Keratinocyte (primary cell): Measurements from ENCODE around the gene CCL8. TPM values are rescaled to one million over a fixed set of nuclear protein-coding genes. Genes with fewer than 3 reads are reported as not detected.

ENCODE experiments used
- DNase-seq: peaks from one replicate; pipeline ENCODE4 v3.0.0-alpha.2; 2011; ENCODE audit warnings: low read depth, missing footprints, low spot score
- FAIRE-seq: peaks from 2 replicates; lab custom pipeline; 2011; peaks lifted over from hg19 to GRCh38; lab: Jason Lieb, UNC
- H2AFZ ChIP-seq: 2 replicates; pipeline ENCODE4 v1.6.0; 2012; ENCODE audit warnings: low read length, control low read depth, inconsistent platforms; ENCODE audit not compliant: control insufficient read depth
- H3K27ac ChIP-seq: 2 replicates; pipeline ENCODE4 v1.5.1; 2011; ENCODE audit warnings: low read length; ENCODE audit not compliant: control insufficient read depth, insufficient read depth
- H3K27me3 ChIP-seq: 3 replicates; pipeline ENCODE4 v1.6.0; 2011; ENCODE audit warnings: low read length; ENCODE audit not compliant: control insufficient read depth, insufficient read depth; ENCODE audit errors: extremely low read depth
- H3K36me3 ChIP-seq, 2 experiments: 2 replicates in 1 of 2; 3 replicates in 1 of 2; pipeline ENCODE4 v1.5.1; 2011; ENCODE audit warnings: low read length in 2 of 2, mild to moderate bottlenecking in 1 of 2; ENCODE audit not compliant: control insufficient read depth in 2 of 2, insufficient read depth in 2 of 2; ENCODE audit errors: extremely low read depth in 1 of 2
- H3K4me1 ChIP-seq: 3 replicates; pipeline ENCODE4 v1.5.1; 2011; ENCODE audit warnings: low read length; ENCODE audit not compliant: control insufficient read depth, insufficient read depth; ENCODE audit errors: extremely low read depth
- H3K4me2 ChIP-seq: 3 replicates; pipeline ENCODE4 v1.6.0; 2011; ENCODE audit warnings: low read depth, low read length; ENCODE audit not compliant: control insufficient read depth, insufficient read depth; ENCODE audit errors: extremely low read depth
- H3K4me3 ChIP-seq, 3 experiments: fragments of 200-600 bp in 1 of 3; sonication (generic) in 1 of 3; 2 replicates in 2 of 3; 3 replicates in 1 of 3; pipeline ENCODE4 v1.5.1; 2011 to 2016; ENCODE audit warnings: low read length in 3 of 3, mild to moderate bottlenecking in 3 of 3, control low read depth in 2 of 3, inconsistent platforms in 1 of 3, low read depth in 1 of 3, mixed read lengths in 1 of 3, mixed run types in 1 of 3, moderate library complexity in 1 of 3; ENCODE audit not compliant: control insufficient read depth in 2 of 3, insufficient read depth in 2 of 3; ENCODE audit errors: extremely low read depth in 1 of 3
- H3K79me2 ChIP-seq: 2 replicates; pipeline ENCODE4 v1.6.0; 2012; ENCODE audit warnings: low read length; ENCODE audit not compliant: control insufficient read depth, insufficient read depth
- H3K9ac ChIP-seq: 3 replicates; pipeline ENCODE4 v1.6.0; 2011; ENCODE audit warnings: low read length; ENCODE audit not compliant: control insufficient read depth, insufficient read depth; ENCODE audit errors: extremely low read depth
- H3K9me1 ChIP-seq: 3 replicates; pipeline ENCODE4 v1.6.0; 2011; ENCODE audit warnings: low read length; ENCODE audit not compliant: control insufficient read depth, insufficient read depth; ENCODE audit errors: extremely low read depth
- H3K9me3 ChIP-seq: 2 replicates; pipeline ENCODE4 v1.5.1; 2012; ENCODE audit warnings: low read depth, low read length; ENCODE audit not compliant: control insufficient read depth
- H4K20me1 ChIP-seq: 3 replicates; pipeline ENCODE4 v1.6.0; 2011; ENCODE audit warnings: low read length; ENCODE audit not compliant: control insufficient read depth, insufficient read depth; ENCODE audit errors: extremely low read depth
- CTCF ChIP-seq, 3 experiments: IDR thresholded peaks in 1 of 3; conservative IDR thresholded peaks in 1 of 3; optimal IDR thresholded peaks in 1 of 3; 2 replicates in 2 of 3; 3 replicates in 1 of 3; pipeline versions ENCODE3 to v1.5.1; 2011; ENCODE audit warnings: low read length in 3 of 3, mild to moderate bottlenecking in 3 of 3, moderate library complexity in 2 of 3, control low read depth in 1 of 3, inconsistent platforms in 1 of 3; ENCODE audit not compliant: insufficient read depth in 2 of 3; ENCODE audit errors: extremely low read depth in 1 of 3
- EZH2 ChIP-seq: IDR thresholded peaks from one replicate; pipeline ENCODE4 v1.6.1; 2012; ENCODE audit warnings: inconsistent platforms, mild to moderate bottlenecking, low read length, moderate library complexity
- dilution Hi-C: fragments of 300-500 bp; cut with MboI; formaldehyde crosslinking; loops from one replicate; pipeline ENCODE4 v1.7.0; 2020; ENCODE audit warnings: low sequenced_read_pairs; ENCODE audit not compliant: extremely low pct_ligation_motif_present
- polyA plus RNA-seq, 5 experiments: library from polyadenylated mRNA; depleted of rRNA in 3 of 5; stranded (reverse) in 3 of 5; stranded (forward) in 1 of 5; unstranded in 1 of 5; fragments of >200 nt; gene quantifications; 1 replicate in 1 of 5; 2 replicates in 3 of 5; 3 replicates in 1 of 5; pipeline versions ENCODE4 v1.2.1 to v1.2.3, GENCODE V29; 2011 to 2012; ENCODE audit warnings: missing spikeins in 2 of 5, low read depth in 1 of 5, low replicate concordance in 1 of 5

The CCL8 gene
- polyA plus RNA-seq, 1 donor (not counting 4 experiments of a cell fraction or from before 2014, with no cell fraction given): not detected

GRCh38 chr17:34313164-34313563 lies 6.1 kb upstream of the CCL8 start:
- H3K4me1 ChIP-seq: no peaks in the 10 kb centered on the region
- H3K36me3 ChIP-seq: no peaks in the 10 kb centered on the region
- no peak for FAIRE-seq
- TF ChIP-seq EZH2: no peak
- TF ChIP-seq CTCF (optimal IDR thresholded peaks at IDR 0.05 in 1 of 3, IDR thresholded peaks at IDR 0.05 in 1 of 3, conservative IDR thresholded peaks at IDR 0.05 in 1 of 3; ENCODE audit: extremely low read depth in 1 of 3, insufficient read depth in 2 of 3, low read length in 3 of 3): no peak
- no peak overlapping the region for H3K4me2 ChIP-seq
- no peak overlapping the region for H2AFZ ChIP-seq
- H3K9me3 ChIP-seq: no peaks in the 10 kb centered on the region
- no peaks in the 10 kb centered on the region for H3K27me3 ChIP-seq
- no peaks in the 10 kb centered on the region for H3K9me1 ChIP-seq
- H3K27ac ChIP-seq: no peak overlapping the region
- dilution Hi-C loops: no loop called here
- no peak for DNase-seq
- no peaks in the 10 kb centered on the region for H4K20me1 ChIP-seq
- H3K79me2 ChIP-seq: no peaks in the 10 kb centered on the region
- H3K9ac ChIP-seq: no peak overlapping the region
- H3K4me3 ChIP-seq: no peak overlapping the region

GRCh38 chr17:34314279-34314678 lies 5.0 kb upstream of the CCL8 start:
- Histone ChIP-seq H3K4me2 (no peak overlapping the region), H3K4me3 (no peak overlapping the region), H3K27me3 (no peaks in the 10 kb centered on the region), H3K9ac (no peak overlapping the region), H3K79me2 (no peaks in the 10 kb centered on the region), H3K9me3 (no peaks in the 10 kb centered on the region), H3K36me3 (no peaks in the 10 kb centered on the region), H3K4me1 (no peaks in the 10 kb centered on the region), H3K9me1 (no peaks in the 10 kb centered on the region), H4K20me1 (no peaks in the 10 kb centered on the region), H2AFZ (no peak overlapping the region), H3K27ac (no peak overlapping the region)
- TF ChIP-seq EZH2: no peak
- TF ChIP-seq CTCF (optimal IDR thresholded peaks at IDR 0.05 in 1 of 3, IDR thresholded peaks at IDR 0.05 in 1 of 3, conservative IDR thresholded peaks at IDR 0.05 in 1 of 3; ENCODE audit: extremely low read depth in 1 of 3, insufficient read depth in 2 of 3, low read length in 3 of 3): no peak
- no peak for DNase-seq
- dilution Hi-C loops: no loop called here
- no peak for FAIRE-seq
